Activated T-cell treated with anti-CD3 and anti-CD28 coated beads for 48 hours (primary cell): ENCODE results near the gene UTS2B.

Experiments
- DNase-seq: peaks from one replicate; pipeline ENCODE4 v3.0.0-alpha.2; 2020; ENCODE audit warnings: low read depth

UTS2B gene

GRCh38 chr3:191238321-191238817, 92.0 kb downstream of the UTS2B start:
- no peak for DNase-seq

GRCh38 chr3:191237047-191237882, 93.1 kb downstream of the UTS2B start:
- no peak for DNase-seq

GRCh38 chr3:191236646-191237045, 93.7 kb downstream of the UTS2B start:
- DNase-seq = no peak

- no peak for DNase-seq
These were observed 94.7 kb downstream of the UTS2B start for GRCh38 chr3:191235331-191236314.

GRCh38 chr3:191234216-191234615, 96.1 kb downstream of the UTS2B start:
- no peak for DNase-seq

GRCh38 chr3:191227541-191227940, 102.8 kb downstream of the UTS2B start:
- no peak for DNase-seq

- DNase-seq = no peak
These were observed 108.7 kb downstream of the UTS2B start for GRCh38 chr3:191221638-191222037.

GRCh38 chr3:191220908-191221307, 109.4 kb downstream of the UTS2B start:
- no peak for DNase-seq

- DNase-seq = no peak
These were observed 113.0 kb downstream of the UTS2B start for GRCh38 chr3:191217301-191217700.
